H1 (cell line): Measurements from ENCODE around the gene SMYD3. TPM values are rescaled to one million over a fixed set of nuclear protein-coding genes. Genes with fewer than 3 reads are reported as not detected.

Experiments
- CTCF ChIA-PET: fragments of 300-600 bp; sonication (Branson Sonifier 250); formaldehyde crosslinking; loops from one replicate; lab custom pipeline; 2021; ENCODE audit not compliant: partially characterized antibody; lab: Charles Lee
- POLR2A ChIA-PET: fragments of 300-600 bp; sonication (Branson Sonifier 250); formaldehyde crosslinking; loops from one replicate; lab custom pipeline; 2021; ENCODE audit warnings: inconsistent platforms; ENCODE audit not compliant: partially characterized antibody; lab: Charles Lee
- DNase-seq, 2 experiments: peaks; one replicate each; pipeline versions ENCODE4 v3.0.0 to v3.0.0-alpha.2; 2010 to 2022; ENCODE audit warnings: low spot score in 2 of 2, low read depth in 1 of 2, mixed read lengths in 1 of 2
- FAIRE-seq: peaks from 2 replicates; lab custom pipeline; 2011; peaks lifted over from hg19 to GRCh38; lab: Jason Lieb, UNC
- H2AFZ ChIP-seq: 2 replicates; pipeline ENCODE4 v1.8.1; 2012; ENCODE audit warnings: low read length, inconsistent platforms
- H2AK5ac ChIP-seq: 2 replicates; pipeline ENCODE4 v1.6.1; 2013; ENCODE audit warnings: low read depth, low read length
- H2BK120ac ChIP-seq: replicated peaks from 2 replicates; pipeline ENCODE3; 2013; ENCODE audit warnings: low read depth, low read length, inconsistent platforms
- H2BK12ac ChIP-seq: 2 replicates; pipeline ENCODE4 v1.6.1; 2013; ENCODE audit warnings: low read depth, low read length
- H2BK15ac ChIP-seq: 2 replicates; pipeline ENCODE4 v1.6.1; 2013; ENCODE audit warnings: low read length
- H2BK20ac ChIP-seq: 2 replicates; pipeline ENCODE4 v1.6.1; 2013; ENCODE audit warnings: low read length
- H2BK5ac ChIP-seq: 2 replicates; pipeline ENCODE4 v1.6.1; 2013; ENCODE audit warnings: low read depth, low read length
- H3K14ac ChIP-seq: 2 replicates; pipeline ENCODE4 v1.6.1; 2013; ENCODE audit warnings: inconsistent platforms; ENCODE audit not compliant: insufficient read length
- H3K18ac ChIP-seq: 2 replicates; pipeline ENCODE4 v1.6.1; 2013; ENCODE audit warnings: low read length; ENCODE audit errors: extremely low read depth
- H3K23ac ChIP-seq: 2 replicates; pipeline ENCODE4 v1.6.1; 2013; ENCODE audit warnings: inconsistent platforms; ENCODE audit not compliant: insufficient read length
- H3K23me2 ChIP-seq: 2 replicates; pipeline ENCODE4 v1.6.1; 2013; ENCODE audit warnings: low read depth, low read length
- H3K27ac ChIP-seq: 2 replicates; pipeline ENCODE4 v1.6.1; 2011; ENCODE audit warnings: low read depth, low read length, inconsistent platforms
- H3K27me3 ChIP-seq, 4 experiments: replicated peaks in 1 of 4; 1 replicate in 1 of 4; 2 replicates in 3 of 4; pipeline versions ENCODE4 v1.6.1 to v1.8.1; 2011 to 2013; ENCODE audit warnings: low read length in 3 of 4, mild to moderate bottlenecking in 3 of 4, inconsistent platforms in 2 of 4, mixed read lengths in 2 of 4, moderate library complexity in 1 of 4; ENCODE audit not compliant: control insufficient read depth in 3 of 4, insufficient read depth in 3 of 4; ENCODE audit errors: extremely low read depth in 1 of 4
- H3K36me3 ChIP-seq, 4 experiments: 2 replicates each; pipeline versions ENCODE4 v1.6.1 to v1.8.1; 2011 to 2013; ENCODE audit warnings: mild to moderate bottlenecking in 4 of 4, low read length in 3 of 4, moderate library complexity in 2 of 4, control low read depth in 1 of 4, inconsistent platforms in 1 of 4; ENCODE audit not compliant: insufficient read depth in 4 of 4, control insufficient read depth in 2 of 4
- H3K4ac ChIP-seq: replicated peaks from 2 replicates; pipeline ENCODE3; 2013; ENCODE audit warnings: low read length, low read depth, mixed read lengths, inconsistent platforms; ENCODE audit not compliant: insufficient read length
- H3K4me1 ChIP-seq, 4 experiments: replicated peaks in 1 of 4; 1 replicate in 1 of 4; 2 replicates in 3 of 4; pipeline versions ENCODE4 v1.6.1 to v1.8.1; 2011 to 2013; ENCODE audit warnings: low read length in 3 of 4, inconsistent platforms in 2 of 4, mixed read lengths in 1 of 4; ENCODE audit not compliant: insufficient read depth in 4 of 4, control insufficient read depth in 3 of 4
- H3K4me2 ChIP-seq, 2 experiments: 2 replicates each; pipeline versions ENCODE4 v1.6.1 to v1.8.1; 2011 to 2013; ENCODE audit warnings: low read depth in 2 of 2, low read length in 2 of 2, control low read depth in 1 of 2, inconsistent platforms in 1 of 2, mild to moderate bottlenecking in 1 of 2; ENCODE audit not compliant: insufficient read depth in 1 of 2
- H3K4me3 ChIP-seq, 4 experiments: fragments of 200-600, 300-600 bp in 1 of 4; sonication (generic), shearing (Covaris generic), sonication (Bioruptor Twin) in 1 of 4; 2 replicates each; pipeline versions ENCODE4 v1.5.1 to v1.8.1; 2011 to 2016; ENCODE audit warnings: low read length in 4 of 4, low read depth in 3 of 4, control low read depth in 2 of 4, inconsistent platforms in 2 of 4, mild to moderate bottlenecking in 2 of 4, mixed read lengths in 1 of 4, moderate library complexity in 1 of 4; ENCODE audit not compliant: insufficient read depth in 2 of 4; ENCODE audit errors: extremely low read depth in 1 of 4
- H3K56ac ChIP-seq: replicated peaks from 2 replicates; pipeline ENCODE3; 2013; ENCODE audit warnings: low read depth, mild to moderate bottlenecking, mixed read lengths, low read length, inconsistent platforms; ENCODE audit not compliant: insufficient read length
- H3K79me1 ChIP-seq: 2 replicates; pipeline ENCODE4 v1.6.1; 2013; ENCODE audit warnings: low read depth, low read length, control low read depth
- H3K79me2 ChIP-seq, 2 experiments: 2 replicates each; pipeline versions ENCODE4 v1.6.1 to v1.8.1; 2012 to 2013; ENCODE audit warnings: low read length in 2 of 2, mild to moderate bottlenecking in 2 of 2, inconsistent platforms in 1 of 2; ENCODE audit not compliant: insufficient read depth in 2 of 2, control insufficient read depth in 1 of 2
- H3K9ac ChIP-seq, 4 experiments: replicated peaks in 1 of 4; 1 replicate in 1 of 4; 2 replicates in 3 of 4; pipeline versions ENCODE4 v1.6.1 to v1.8.1; 2011 to 2013; ENCODE audit warnings: low read depth in 3 of 4, low read length in 3 of 4, control low read depth in 2 of 4, mild to moderate bottlenecking in 2 of 4, moderate library complexity in 2 of 4, inconsistent platforms in 1 of 4; ENCODE audit errors: extremely low read depth in 1 of 4
- H3K9me3 ChIP-seq, 2 experiments: 2 replicates each; pipeline versions ENCODE4 v1.6.1 to v1.8.1; 2012 to 2013; ENCODE audit warnings: mild to moderate bottlenecking in 2 of 2, moderate library complexity in 2 of 2, control low read depth in 1 of 2, inconsistent platforms in 1 of 2, low read depth in 1 of 2, low read length in 1 of 2, mixed read lengths in 1 of 2; ENCODE audit not compliant: insufficient read depth in 2 of 2
- H4K20me1 ChIP-seq, 2 experiments: replicated peaks in 1 of 2; 2 replicates each; pipeline versions ENCODE3 to v1.8.1; 2011 to 2013; ENCODE audit warnings: inconsistent platforms in 2 of 2, low read length in 2 of 2, mild to moderate bottlenecking in 1 of 2; ENCODE audit not compliant: insufficient read depth in 2 of 2, control insufficient read depth in 1 of 2
- H4K5ac ChIP-seq: 2 replicates; pipeline ENCODE4 v1.6.1; 2013; ENCODE audit warnings: low read length, low read depth, mixed read lengths, inconsistent platforms; ENCODE audit not compliant: insufficient read length
- H4K8ac ChIP-seq: 2 replicates; pipeline ENCODE4 v1.8.0; 2013; ENCODE audit warnings: mild to moderate bottlenecking, moderate library complexity, low read length, inconsistent platforms; ENCODE audit not compliant: insufficient read depth; ENCODE audit errors: extremely low read depth
- H4K91ac ChIP-seq: replicated peaks from 2 replicates; pipeline ENCODE3; 2013; ENCODE audit warnings: low read length, mixed read lengths, inconsistent platforms; ENCODE audit not compliant: insufficient read length
- BACH1 ChIP-seq: IDR thresholded peaks from 2 replicates; pipeline ENCODE4 v1.6.1; 2012; ENCODE audit warnings: low read length, improper control_type of control experiment
- CBX8 ChIP-seq: fragments of 300-800, 300-1000 bp; sonication (generic); IDR thresholded peaks from 2 replicates; pipeline ENCODE4 v1.7.1; 2016; ENCODE audit warnings: low read depth, low read length, borderline replicate concordance
- CHD1 ChIP-seq: IDR thresholded peaks from 2 replicates; pipeline ENCODE4 v1.6.1; 2012; ENCODE audit warnings: low read depth, low read length, improper control_type of control experiment
- EP300 ChIP-seq, 2 experiments: IDR thresholded peaks; 1 replicate in 1 of 2; 2 replicates in 1 of 2; pipeline ENCODE4 v1.6.1; 2011 to 2012; ENCODE audit warnings: low read depth in 2 of 2, low read length in 2 of 2, mild to moderate bottlenecking in 2 of 2, borderline replicate concordance in 1 of 2, inconsistent platforms in 1 of 2, moderate library complexity in 1 of 2
- FOSL1 ChIP-seq: IDR thresholded peaks from 2 replicates; pipeline ENCODE4 v1.6.1; 2011; ENCODE audit warnings: mild to moderate bottlenecking, low read depth, low read length, moderate library complexity; ENCODE audit not compliant: insufficient read depth
- GTF2F1 ChIP-seq: IDR thresholded peaks from 2 replicates; pipeline ENCODE4 v1.6.1; 2012; ENCODE audit warnings: low read depth, low read length, improper control_type of control experiment, borderline replicate concordance
- POLR2A ChIP-seq, 2 experiments: IDR thresholded peaks; 1 replicate in 1 of 2; 2 replicates in 1 of 2; pipeline ENCODE4 v1.6.1; 2011; ENCODE audit warnings: low read depth in 2 of 2, low read length in 2 of 2, mild to moderate bottlenecking in 2 of 2; ENCODE audit errors: control extremely low read depth in 1 of 2
- RXRA ChIP-seq: IDR thresholded peaks from 2 replicates; pipeline ENCODE4 v1.6.1; 2011; ENCODE audit warnings: low read depth, mild to moderate bottlenecking, low read length, moderate library complexity; ENCODE audit not compliant: insufficient read depth
- SIX5 ChIP-seq: IDR thresholded peaks from 2 replicates; pipeline ENCODE4 v1.6.1; 2011; ENCODE audit warnings: mild to moderate bottlenecking, low read depth, low read length
- SP1 ChIP-seq: IDR thresholded peaks from 2 replicates; pipeline ENCODE4 v1.6.1; 2011; ENCODE audit warnings: low read depth, low read length
- TBP ChIP-seq: IDR thresholded peaks from 2 replicates; pipeline ENCODE4 v1.6.1; 2011; ENCODE audit warnings: low read depth, low read length, improper control_type of control experiment
- WGBS, 2 experiments: shearing (Covaris generic) in 1 of 2; methylation state at CpG; one replicate each; pipeline versions ENCODE4 v1.1.6 to v1.1.7; 2013 to 2015; ENCODE audit warnings: low lambda C conversion rate in 2 of 2, mixed read lengths in 2 of 2, inconsistent platforms in 1 of 2, low coverage in 1 of 2, missing lambda C conversion rate in 1 of 2; ENCODE audit not compliant: insufficient replicate concordance in 2 of 2, insufficient coverage in 1 of 2, insufficient read length in 1 of 2; ENCODE audit errors: extremely low coverage in 1 of 2, missing lambda C conversion rate in 1 of 2; 5-methylcytosine and 5-hydroxymethylcytosine counted together
- polyA plus RNA-seq, 7 experiments: library from polyadenylated mRNA; depleted of rRNA in 3 of 7; stranded (reverse) in 5 of 7; unstranded in 2 of 7; fragments of >200 nt in 5 of 7; fragments of 200-250 nt in 2 of 7; gene quantifications; 1 replicate in 5 of 7; 2 replicates in 1 of 7; 4 replicates in 1 of 7; pipeline versions ENCODE4 v1.2.1 to v1.2.3, GENCODE V29; 2011 to 2013; ENCODE audit warnings: missing spikeins in 2 of 7, mixed read lengths in 2 of 7
- total RNA-seq: library from RNA; stranded (reverse); fragmentation: NEBNext Ultra II Directional; extraction: Animal tissue kit (Norgen Biotek cat#: 25700); gene quantifications from 2 replicates; pipeline ENCODE4 v1.2.1, GENCODE V29; 2021
- TF ChIP-seq, protein P1 (sequence below): IDR thresholded peaks from 2 replicates; pipeline ENCODE4 v1.6.1; 2012; ENCODE audit warnings: inconsistent platforms
- TF ChIP-seq, protein P2 (sequence below): IDR thresholded peaks from 2 replicates; pipeline ENCODE4 v1.6.1; 2011; ENCODE audit warnings: low read depth, mild to moderate bottlenecking, low read length; ENCODE audit not compliant: insufficient read depth

SMYD3 gene
- total and polyA plus RNA-seq, 2 of the 8 experiments (the other 6 are each of a cell fraction or from before 2014, with no cell fraction given) = 17.3 to 25.4 TPM

DNA sequence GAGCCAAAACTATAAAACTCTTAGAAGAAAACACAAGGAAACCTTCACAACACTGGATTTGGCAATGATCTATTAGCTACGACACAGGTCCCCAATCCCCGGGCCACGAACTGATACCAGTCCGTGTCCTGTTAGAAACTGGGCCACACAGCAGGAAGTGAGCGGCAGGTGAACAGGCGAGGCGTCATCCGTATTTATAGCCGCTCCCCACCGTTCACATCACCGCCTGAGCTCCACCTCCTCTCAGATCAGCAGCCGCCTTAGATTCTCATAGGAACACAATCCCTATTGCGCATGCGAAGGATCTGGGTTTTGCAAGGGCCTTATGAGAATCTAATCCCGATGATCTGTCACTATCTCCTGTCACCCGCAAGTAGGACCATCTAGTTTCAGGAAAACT, 47.1 kb upstream of the SMYD3 start:
- H2BK12ac ChIP-seq = no peak overlapping the region
- TF ChIP-seq SIX5 (no peak), FOSL1 (no peak), CBX8 (no peak), CHD1 (no peak), BACH1 (no peak), TBP (no peak), EP300 (IDR thresholded peaks at IDR 0.05; ENCODE audit: borderline replicate concordance in 1 of 2, low read depth in 2 of 2, low read length in 2 of 2) (no peak), RXRA (no peak), SP1 (no peak), POLR2A (IDR thresholded peaks at IDR 0.05; ENCODE audit: control extremely low read depth in 1 of 2, low read depth in 2 of 2, low read length in 2 of 2) (no peak), GTF2F1 (no peak)
- TF ChIP-seq, protein P1, sequence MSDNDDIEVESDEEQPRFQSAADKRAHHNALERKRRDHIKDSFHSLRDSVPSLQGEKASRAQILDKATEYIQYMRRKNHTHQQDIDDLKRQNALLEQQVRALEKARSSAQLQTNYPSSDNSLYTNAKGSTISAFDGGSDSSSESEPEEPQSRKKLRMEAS = no peak
- TF ChIP-seq, protein P2, sequence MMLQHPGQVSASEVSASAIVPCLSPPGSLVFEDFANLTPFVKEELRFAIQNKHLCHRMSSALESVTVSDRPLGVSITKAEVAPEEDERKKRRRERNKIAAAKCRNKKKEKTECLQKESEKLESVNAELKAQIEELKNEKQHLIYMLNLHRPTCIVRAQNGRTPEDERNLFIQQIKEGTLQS = no peak

More for the DNA sequence above, 47.1 kb upstream of the SMYD3 start:
- CTCF ChIA-PET = interaction anchor here (0.6 kb wide), 1 partner anchor 89 kb away, joined by 3 read pairs; no protein-coding TSS in a partner anchor
- Histone ChIP-seq H2AK5ac (no peak overlapping the region), H3K27ac (no peak overlapping the region), H3K27me3 (no peaks in the 10 kb centered on the region), H3K56ac (no peak overlapping the region), H3K9me3 (no peaks in the 10 kb centered on the region), H3K23ac (no peak overlapping the region), H4K8ac (no peak overlapping the region), H3K23me2 (no peaks in the 10 kb centered on the region), H3K4me2 (no peak overlapping the region), H4K5ac (no peak overlapping the region), H2BK120ac (no peak overlapping the region), H2BK20ac (no peak overlapping the region), H3K9ac (no peak overlapping the region), H3K18ac (no peak overlapping the region), H3K14ac (no peak overlapping the region), H4K20me1 (no peaks in the 10 kb centered on the region), H3K4ac (no peak overlapping the region), H3K36me3 (peaks cover 3 to 46% (median 14%) of the 10 kb centered on the region in 4 experiments; a peak in 6 of 8 replicates), H2AFZ (no peak overlapping the region), H3K4me3 (no peak overlapping the region), H3K79me2 (peaks cover 0 to 22% of the 10 kb centered on the region in 2 experiments; a peak in 1 of 4 replicates), H4K91ac (no peak overlapping the region), H3K79me1 (peaks cover 4% of the 10 kb centered on the region; the same call in 1 of the 2 replicates), H2BK15ac (no peak overlapping the region), H2BK5ac (no peak overlapping the region), H3K4me1 (no peaks in the 10 kb centered on the region)
- no peak for DNase-seq
- POLR2A ChIA-PET = interaction anchor here (1.3 to 3.0 kb wide), 2 partner anchors 11 to 18 kb away, joined by 3 to 17 read pairs; partner anchors contain the start of genes CNST and TFB2M
- no peak for FAIRE-seq
- WGBS, 2 experiments = 91% methylated on average over 16 of the region's 16 CpGs; no CpG with 5 or more reads in 1 of the 2 experiments
